Nasal cavity respiratory epithelium epithelial cell of viscerocranial mucosa (primary cell): ENCODE data around the gene P2RX4. TPM values are rescaled to one million over a fixed set of nuclear protein-coding genes. Genes with fewer than 3 reads are reported as not detected.

ENCODE experiments used
- total RNA-seq: library from RNA; depleted of rRNA; stranded (reverse); fragments of >200 nt; gene quantifications from 2 replicates; pipeline ENCODE4 v1.2.3, GENCODE V29; 2014

P2RX4 gene
- total RNA-seq: 11.6 and 26.1 TPM in 2 replicates

GRCh38 chr12:121209624-121210572, at the start of gene P2RX4:
Gene P2RX4, plus strand, starts transcription at chr12:121210129. Its CDS starts 36 bp downstream, at chr12:121210165.

Other genes starting within 250 kb of the P2RX4 start
- gene HNF1A, start 231.6 kb upstream of the P2RX4 start, total RNA-seq: not detected in 2 replicates
- gene C12orf43, start 193.6 kb upstream of the P2RX4 start, total RNA-seq: 12.6 and 19.2 TPM in 2 replicates
- 0.50 and 9.6 TPM in 2 replicates for gene OASL, start 170.9 kb upstream of the P2RX4 start, total RNA-seq
- under 0.01 and 2.1 TPM in 2 replicates for gene P2RX7, start 77.3 kb upstream of the P2RX4 start, total RNA-seq
- 11.6 and 34.5 TPM in 2 replicates for gene CAMKK2, start 86.6 kb downstream of the P2RX4 start, total RNA-seq
- gene ANAPC5, start 142.3 kb downstream of the P2RX4 start, total RNA-seq: 103 and 116 TPM in 2 replicates
- 69.0 and 70.8 TPM in 2 replicates for gene RNF34, start 190.0 kb downstream of the P2RX4 start, total RNA-seq